Activated T-cell treated with anti-CD3 and anti-CD28 coated beads for 4 hours (primary cell): ENCODE measurements around the gene BTN2A1.
"Not testable (repeated sequence)": the region's sequence is repeated elsewhere in the genome, so short reads cannot be mapped to it uniquely, and the experiment has no call there.

Experiments used
- DNase-seq: peaks from one replicate; pipeline ENCODE4 v3.0.0-alpha.2; 2020

BTN2A1 gene

GRCh38 chr6:26433680-26434079 lies 24.1 kb upstream of the BTN2A1 start:
- not testable (repeated sequence) for DNase-seq

DNA sequence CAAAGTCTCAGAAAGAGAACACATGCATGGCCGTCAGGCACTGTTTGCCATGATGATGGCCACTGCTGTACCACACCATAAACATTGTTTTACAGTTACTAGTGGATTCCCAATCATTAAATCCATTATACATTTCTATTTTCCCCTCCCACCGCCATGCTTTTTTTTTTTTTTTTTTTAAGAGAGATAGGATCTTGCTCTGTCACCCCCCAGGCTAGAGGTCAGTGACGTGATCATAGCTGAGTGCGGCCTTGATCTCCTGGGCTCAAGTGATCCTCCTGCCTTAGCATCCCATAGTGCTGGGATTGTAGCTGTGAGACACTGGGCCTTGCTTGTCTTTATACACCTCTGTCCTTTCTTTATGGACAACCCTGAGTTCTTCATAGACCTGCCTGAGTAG lies 21.7 kb upstream of the BTN2A1 start:
- DNase-seq: no peak

DNA sequence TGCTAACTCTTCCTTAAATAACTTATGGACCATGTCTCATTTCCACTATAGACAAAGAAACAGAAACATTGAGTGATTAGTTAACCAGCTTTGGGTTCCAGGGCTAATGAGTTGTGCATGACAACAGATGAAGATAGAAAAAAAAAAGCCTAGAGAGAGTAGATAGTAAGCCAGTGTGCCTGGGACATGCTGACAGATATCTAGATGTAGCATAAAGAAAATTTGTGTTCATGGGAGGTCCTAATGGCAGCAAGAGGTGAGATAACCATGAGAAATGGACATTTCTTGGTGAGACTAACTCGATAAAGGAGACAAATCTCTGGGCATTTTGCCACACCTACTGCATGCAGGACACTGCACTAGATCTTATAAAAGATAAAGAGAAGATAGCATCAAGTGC lies 20.2 kb upstream of the BTN2A1 start:
- DNase-seq: no peak

DNA sequence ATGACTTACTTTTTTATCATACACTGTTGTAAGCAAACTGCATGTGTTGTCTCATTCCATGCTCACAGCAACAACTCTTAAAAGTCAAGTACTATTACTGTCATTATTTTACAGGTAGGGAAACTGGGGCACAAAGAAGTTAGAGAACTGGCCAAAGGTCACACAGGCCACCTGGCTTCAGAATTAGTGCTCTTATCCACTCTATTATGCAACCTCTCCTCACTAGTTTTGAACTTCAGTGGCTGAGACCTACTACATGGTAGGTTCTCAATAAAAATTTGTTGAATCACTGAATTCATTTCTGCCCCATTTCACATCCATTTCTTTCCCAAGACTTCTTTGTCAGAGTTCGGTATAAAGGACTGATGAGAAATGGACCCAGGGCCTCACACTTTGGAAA lies 19.8 kb upstream of the BTN2A1 start:
- DNase-seq: no peak

- no peak for DNase-seq
Measured at GRCh38 chr6:26439151-26440125, 18.3 kb upstream of the BTN2A1 start.

GRCh38 chr6:26440977-26441358 lies 16.8 kb upstream of the BTN2A1 start:
- DNase-seq: no peak

DNA sequence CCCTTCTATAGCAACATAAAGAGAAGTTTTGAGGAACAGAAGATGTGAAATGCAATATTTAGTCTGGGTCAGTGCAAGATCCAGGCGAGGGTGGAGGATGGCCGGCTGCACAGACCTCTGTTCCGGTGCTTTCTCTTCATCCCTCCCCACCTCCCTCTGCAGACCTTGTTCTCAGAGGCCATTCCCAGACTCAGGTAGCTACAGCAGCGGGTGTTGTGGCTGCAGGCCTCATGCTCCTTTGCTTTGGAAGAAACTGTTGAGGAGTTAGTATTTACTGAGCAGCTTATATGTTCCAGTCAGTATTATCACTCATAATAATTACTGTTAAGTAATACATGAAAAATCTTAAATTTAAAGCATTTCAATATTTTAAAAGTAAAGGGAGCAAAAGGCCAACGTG lies 15.8 kb upstream of the BTN2A1 start:
- no peak for DNase-seq

DNA sequence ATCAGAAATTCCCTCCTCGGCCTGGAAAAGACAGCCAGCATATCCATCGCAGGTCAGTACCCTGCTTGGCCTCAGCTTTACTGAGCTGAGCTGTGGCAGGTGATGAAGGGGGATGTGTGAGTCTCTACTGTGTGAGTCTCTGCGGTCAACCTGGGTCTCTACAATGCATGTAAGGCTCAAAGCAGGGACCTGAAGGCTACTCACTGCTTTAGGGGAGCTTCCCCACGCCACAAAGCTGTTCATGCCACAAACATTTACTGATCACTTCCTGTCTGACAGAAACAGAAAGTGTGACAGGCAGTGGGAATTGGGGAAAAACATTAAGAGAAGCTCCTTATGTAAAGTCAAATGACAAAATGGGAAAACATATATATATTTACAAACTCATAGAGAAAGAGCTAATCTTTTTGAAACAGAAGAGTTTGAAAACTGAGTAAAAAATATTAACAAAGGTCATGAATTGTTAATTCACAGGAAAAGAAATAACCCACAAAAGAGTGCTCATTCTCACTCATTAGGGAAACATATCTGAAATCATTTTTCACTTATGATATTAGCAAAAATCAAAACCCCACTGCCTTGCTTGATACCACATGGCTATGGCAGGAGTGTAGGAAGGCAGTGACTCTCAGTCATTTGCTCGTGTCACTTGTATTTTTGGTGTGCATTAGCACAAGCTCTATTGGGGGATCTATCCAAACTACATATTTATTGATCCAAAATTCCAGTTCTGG lies 11.7 kb upstream of the BTN2A1 start:
- peak; percentile 9 for DNase-seq

- DNase-seq: no peak
Measured at GRCh38 chr6:26447257-26447656, 10.5 kb upstream of the BTN2A1 start.

- DNase-seq: no peak
Measured at GRCh38 chr6:26450240-26450639, 7.5 kb upstream of the BTN2A1 start.

DNA sequence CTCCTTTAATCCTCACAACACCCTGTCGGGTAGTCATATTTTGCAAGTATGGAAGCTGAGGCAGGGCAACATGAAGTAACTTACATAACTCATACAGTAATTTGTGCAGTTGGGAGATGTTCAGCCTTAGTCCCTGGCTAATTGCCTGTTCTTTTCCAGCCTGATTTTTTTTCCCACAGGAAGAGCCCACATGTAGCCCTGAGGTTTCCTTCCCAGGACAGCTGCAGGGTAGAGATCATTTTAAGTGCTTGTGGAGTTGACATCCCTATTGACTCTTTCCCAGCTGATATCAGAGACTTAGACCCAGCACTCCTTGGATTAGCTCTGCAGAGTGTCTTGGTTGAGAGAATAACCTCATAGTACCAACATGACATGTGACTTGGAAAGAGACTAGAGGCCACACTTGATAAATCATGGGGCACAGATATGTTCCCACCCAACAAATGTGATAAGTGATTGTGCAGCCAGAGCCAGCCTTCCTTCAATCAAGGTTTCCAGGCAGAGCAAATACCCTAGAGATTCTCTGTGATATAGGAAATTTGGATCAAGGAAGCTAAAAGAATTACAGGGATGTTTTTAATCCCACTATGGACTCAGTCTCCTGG lies 5.0 kb upstream of the BTN2A1 start:
- DNase-seq: no peak

- DNase-seq: no peak
Measured at GRCh38 chr6:26454631-26455030, 3.1 kb upstream of the BTN2A1 start.

GRCh38 chr6:26455357-26455970 lies 2.3 kb upstream of the BTN2A1 start:
- DNase-seq: no peak

DNA sequence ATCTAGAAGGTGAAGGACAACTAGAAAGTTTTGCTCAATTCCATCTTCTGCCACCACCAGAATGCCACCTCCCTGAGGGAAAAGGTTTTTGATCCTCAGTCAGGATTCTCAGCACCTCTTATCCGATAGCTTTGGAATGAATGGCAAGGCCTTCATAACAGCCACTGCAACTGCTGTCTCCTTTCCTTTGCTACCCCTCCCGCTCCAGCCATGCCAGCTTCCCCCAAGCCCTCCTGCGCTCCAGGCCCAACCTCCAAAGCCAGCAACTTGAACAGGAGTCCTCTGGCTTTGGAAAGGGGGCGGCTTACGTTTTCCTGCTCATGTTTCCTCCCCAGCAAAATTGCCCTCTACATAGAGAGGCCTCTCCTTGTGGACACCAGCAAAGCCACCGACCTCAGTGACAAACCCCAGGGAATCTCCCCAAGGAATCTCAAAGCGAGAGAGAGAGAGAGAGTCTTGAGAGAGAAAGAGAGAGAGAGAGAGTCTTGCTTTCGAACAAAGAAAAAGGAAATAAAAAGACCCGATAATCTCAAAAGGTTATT lies 420 bp upstream of the BTN2A1 start:
- DNase-seq: no peak

DNA sequence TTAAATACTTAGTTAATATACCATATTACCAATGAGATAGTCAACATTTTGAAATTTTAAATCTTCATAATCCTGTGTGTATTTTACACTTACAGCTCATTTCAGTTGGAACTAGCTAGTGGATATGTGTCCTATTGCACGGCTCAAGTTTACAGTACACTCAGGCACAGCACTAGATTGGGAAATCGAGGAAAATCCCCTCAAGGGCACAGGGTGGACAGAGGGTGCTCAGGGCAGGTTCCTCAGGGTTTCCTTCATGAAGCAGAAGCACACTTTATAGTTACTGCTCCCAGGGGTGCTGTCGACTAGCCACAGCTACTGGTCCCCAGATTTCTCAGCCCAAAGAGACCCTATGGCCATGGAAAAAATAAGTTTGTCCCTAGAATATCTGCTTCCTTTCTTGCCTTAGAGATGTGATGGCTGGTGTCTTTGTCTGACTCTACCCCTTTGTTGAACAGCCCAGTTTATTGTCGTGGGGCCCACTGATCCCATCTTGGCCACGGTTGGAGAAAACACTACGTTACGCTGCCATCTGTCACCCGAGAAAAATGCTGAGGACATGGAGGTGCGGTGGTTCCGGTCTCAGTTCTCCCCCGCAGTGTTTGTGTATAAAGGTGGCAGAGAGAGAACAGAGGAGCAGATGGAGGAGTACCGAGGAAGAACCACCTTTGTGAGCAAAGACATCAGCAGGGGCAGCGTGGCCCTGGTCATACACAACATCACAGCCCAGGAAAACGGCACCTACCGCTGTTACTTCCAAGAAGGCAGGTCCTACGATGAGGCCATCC lies 1.5 kb downstream of the BTN2A1 start:
- DNase-seq: no peak

- not testable (repeated sequence) for DNase-seq
Measured at GRCh38 chr6:26461353-26461752, 3.6 kb downstream of the BTN2A1 start.

DNA sequence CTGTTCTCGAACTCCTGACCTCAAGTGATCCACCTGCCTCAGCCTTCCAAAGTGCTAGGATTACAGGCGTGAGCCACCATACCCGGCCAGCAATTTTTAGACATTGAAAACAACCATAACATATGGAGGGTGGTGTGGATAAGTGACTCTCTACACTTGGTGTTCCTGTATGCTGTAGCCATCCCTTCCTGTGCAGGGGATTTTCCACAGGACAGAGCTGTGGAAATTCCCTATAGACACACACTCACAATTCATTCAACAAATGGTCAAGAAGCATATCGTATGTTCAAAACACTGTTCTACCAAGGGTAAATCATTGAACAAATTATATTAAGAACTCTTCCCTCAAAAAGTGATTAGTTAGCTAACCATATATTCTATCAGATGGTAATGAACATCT lies 6.3 kb downstream of the BTN2A1 start:
- DNase-seq: no peak

DNA sequence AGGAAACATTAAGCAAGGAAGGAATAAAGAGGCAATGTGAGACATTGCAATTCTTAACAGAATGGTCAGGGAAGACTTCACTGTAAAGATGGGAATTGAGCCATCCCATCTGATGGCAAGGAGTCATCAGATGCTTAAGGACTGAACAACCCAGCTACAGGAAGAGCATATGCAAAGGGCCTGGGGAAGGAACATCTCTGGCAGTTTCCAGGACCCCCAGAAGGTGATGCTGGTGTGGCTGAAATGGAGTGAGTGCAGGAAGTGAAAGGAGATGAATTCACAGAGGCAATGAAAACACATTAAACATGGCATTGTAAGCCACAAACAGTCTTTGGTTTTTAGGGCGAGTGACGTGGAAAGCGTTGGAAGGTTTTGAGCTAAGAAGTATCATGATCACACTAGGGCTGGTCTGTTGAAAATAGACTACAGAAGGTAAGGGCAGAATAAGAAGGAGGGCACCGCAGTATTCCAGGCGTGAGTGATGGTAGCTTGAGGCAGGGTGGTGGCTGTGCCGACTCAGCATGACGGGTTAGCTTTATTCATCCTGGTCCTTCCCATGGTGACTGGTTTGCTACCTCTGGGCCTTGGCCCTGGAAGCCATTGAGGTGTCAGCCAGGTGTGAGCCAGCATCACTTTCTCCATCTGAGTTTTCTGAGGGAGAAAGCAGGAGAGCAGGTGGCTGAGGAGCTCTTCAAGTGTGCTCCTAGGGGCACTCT lies 6.8 kb downstream of the BTN2A1 start:
- no peak for DNase-seq

DNA sequence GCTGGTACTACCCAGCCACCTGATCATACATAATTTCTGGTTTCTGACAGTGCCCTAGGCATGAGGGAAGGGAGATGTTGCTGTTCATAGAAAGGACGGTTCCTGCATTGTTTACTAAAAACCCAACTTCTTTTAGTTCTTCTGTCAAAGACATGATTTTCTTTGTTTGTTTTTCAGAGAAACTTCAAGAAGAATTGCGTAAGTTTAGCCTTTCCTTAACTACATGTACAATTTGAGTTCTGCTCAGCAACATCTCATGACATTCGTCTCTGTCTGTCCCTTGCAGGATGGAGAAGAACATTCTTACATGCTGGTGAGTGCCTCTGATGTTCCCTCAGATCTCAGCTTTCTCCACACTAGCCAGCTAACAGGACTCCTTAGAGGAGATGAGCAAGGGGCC lies 8.0 kb downstream of the BTN2A1 start:
- no peak for DNase-seq

GRCh38 chr6:26468829-26469228 lies 11.1 kb downstream of the BTN2A1 start:
- DNase-seq: no peak

GRCh38 chr6:26470643-26471042 lies 12.9 kb downstream of the BTN2A1 start:
- no peak for DNase-seq
